HEK293T (cell line): ENCODE results near the gene ART4.

Experiments
- ARNT ChIP-seq: fragments of 450-650 bp; IDR thresholded peaks from 2 replicates; pipeline ENCODE4 v1.6.1; 2017; ENCODE audit warnings: mild to moderate bottlenecking
- BHLHE40 ChIP-seq: fragments of 450-650 bp; IDR thresholded peaks from 2 replicates; pipeline ENCODE4 v1.6.1; 2016; ENCODE audit warnings: mild to moderate bottlenecking, moderate library complexity, borderline replicate concordance
- ELF4 ChIP-seq: fragments of 450-650 bp; IDR thresholded peaks from 2 replicates; pipeline ENCODE4 v1.6.1; 2017; ENCODE audit warnings: antibody characterized with exemption
- FOXK2 ChIP-seq: fragments of 450-650 bp; IDR thresholded peaks from 2 replicates; pipeline ENCODE4 v1.6.1; 2016; ENCODE audit warnings: mild to moderate bottlenecking
- FOXM1 ChIP-seq: fragments of 450-650 bp; IDR thresholded peaks from 2 replicates; pipeline ENCODE4 v1.6.1; 2017; ENCODE audit warnings: mild to moderate bottlenecking, borderline replicate concordance
- HDGF ChIP-seq: fragments of 450-650 bp; IDR thresholded peaks from 2 replicates; pipeline ENCODE4 v1.6.1; 2017; ENCODE audit warnings: antibody characterized with exemption, borderline replicate concordance
- NFRKB ChIP-seq: fragments of 450-650 bp; IDR thresholded peaks from 2 replicates; pipeline ENCODE4 v1.6.1; 2016; ENCODE audit warnings: mild to moderate bottlenecking, moderate library complexity
- SP1 ChIP-seq: fragments of 450-650 bp; IDR thresholded peaks from 2 replicates; pipeline ENCODE4 v1.6.1; 2017
- TARDBP ChIP-seq: fragments of 450-650 bp; IDR thresholded peaks from 2 replicates; pipeline ENCODE4 v1.6.1; 2016
- ZNF384 ChIP-seq: fragments of 450-650 bp; IDR thresholded peaks from 2 replicates; pipeline ENCODE4 v1.6.1; 2016
- TF ChIP-seq, protein P1 (sequence below): fragments of 450-650 bp; IDR thresholded peaks from 2 replicates; pipeline ENCODE4 v1.6.1; 2016

DNA sequence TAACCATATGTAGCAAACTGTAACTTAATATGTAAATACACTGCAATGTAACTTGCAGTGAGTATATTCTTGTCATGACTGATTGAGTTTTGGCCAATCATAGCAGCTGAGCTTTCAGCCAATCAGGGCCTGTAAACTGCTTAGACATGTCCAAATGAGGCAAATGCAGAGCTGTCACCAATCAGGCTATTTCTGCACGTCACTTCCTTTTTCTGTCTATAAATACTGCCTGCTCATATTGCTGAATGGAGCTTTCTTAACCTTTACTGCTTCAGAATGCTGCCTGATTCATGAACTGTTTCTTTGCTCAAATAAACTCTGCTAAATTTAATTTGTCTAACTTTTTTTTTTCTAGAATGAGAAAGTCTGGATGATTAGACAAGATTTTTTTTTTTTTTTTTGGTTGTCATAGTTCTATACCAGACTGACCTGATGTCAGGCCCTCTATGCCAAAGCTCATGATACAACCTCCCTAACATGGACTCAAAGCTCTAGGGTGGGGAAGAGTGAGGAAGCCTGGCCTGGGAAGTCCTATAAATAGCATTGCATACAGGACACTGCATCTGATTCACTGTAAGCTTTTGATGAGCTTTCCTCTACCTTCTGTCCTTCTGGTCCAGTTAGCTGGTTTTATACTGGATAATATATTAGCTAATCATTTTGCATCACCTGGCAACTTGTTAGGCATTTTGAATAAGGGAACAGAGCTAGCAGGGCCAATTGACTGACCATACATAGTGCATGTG is 30.3 kb upstream of the ART4 start:
- TF ChIP-seq FOXM1: no peak
- no peak for TF ChIP-seq TARDBP
- no peak for TF ChIP-seq ZNF384
- TF ChIP-seq, protein P1, sequence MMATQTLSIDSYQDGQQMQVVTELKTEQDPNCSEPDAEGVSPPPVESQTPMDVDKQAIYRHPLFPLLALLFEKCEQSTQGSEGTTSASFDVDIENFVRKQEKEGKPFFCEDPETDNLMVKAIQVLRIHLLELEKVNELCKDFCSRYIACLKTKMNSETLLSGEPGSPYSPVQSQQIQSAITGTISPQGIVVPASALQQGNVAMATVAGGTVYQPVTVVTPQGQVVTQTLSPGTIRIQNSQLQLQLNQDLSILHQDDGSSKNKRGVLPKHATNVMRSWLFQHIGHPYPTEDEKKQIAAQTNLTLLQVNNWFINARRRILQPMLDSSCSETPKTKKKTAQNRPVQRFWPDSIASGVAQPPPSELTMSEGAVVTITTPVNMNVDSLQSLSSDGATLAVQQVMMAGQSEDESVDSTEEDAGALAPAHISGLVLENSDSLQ: no peak
- TF ChIP-seq HDGF: no peak
- TF ChIP-seq NFRKB: no peak
- TF ChIP-seq FOXK2: no peak
- no peak for TF ChIP-seq ELF4
- TF ChIP-seq SP1: no peak
- TF ChIP-seq ARNT: no peak
- TF ChIP-seq BHLHE40: no peak
